GM12878 (cell line): ENCODE data around the gene DDX4. TPM values are rescaled to one million over a fixed set of nuclear protein-coding genes. Genes with fewer than 3 reads are reported as not detected.

Source experiments
- ATAC-seq: fragments of 200-7000 bp; cut with Tn5 transposase; 3 replicates; pipeline ENCODE4 v1.9.1; 2020; ENCODE audit warnings: mild to moderate bottlenecking, moderate library complexity
- BruUV-seq: library from RNA; stranded (reverse); fragments of 400-500 nt; replicated peaks from 2 replicates; lab custom pipeline; 2021; lab: Mats Ljungman, UMichigan
- CTCF ChIA-PET: fragments of 300-600 bp; sonication (Branson Sonifier 250); formaldehyde crosslinking; extraction: SDS; loops from one replicate; lab custom pipeline; 2021; ENCODE audit warnings: inconsistent platforms; lab: Yijun Ruan, JAX
- POLR2A ChIA-PET: fragments of 350-600 bp; formaldehyde crosslinking; extraction: SDS; loops from one replicate; lab custom pipeline; 2021; ENCODE audit warnings: inconsistent platforms; lab: Charles Lee
- RAD21 ChIA-PET: fragments of 300-600 bp; sonication (Branson Sonifier 250); formaldehyde crosslinking; loops from one replicate; lab custom pipeline; 2023; ENCODE audit warnings: antibody characterized with exemption; ENCODE audit not compliant: unreplicated experiment; lab: Charles Lee
- SMC1A ChIA-PET: fragments of 300-600 bp; sonication (Branson Sonifier 250); formaldehyde crosslinking; loops from one replicate; lab custom pipeline; 2023; ENCODE audit not compliant: unreplicated experiment, uncharacterized antibody; lab: Charles Lee
- DNase-seq: peaks from one replicate; pipeline ENCODE4 v3.0.0-alpha.2; 2011; ENCODE audit warnings: low read depth, low spot score
- FAIRE-seq: peaks from 3 replicates; lab custom pipeline; 2011; peaks lifted over from hg19 to GRCh38; lab: Jason Lieb, UNC
- H2AFZ ChIP-seq: 2 replicates; pipeline ENCODE4 v1.6.0; 2011; ENCODE audit warnings: low read depth, low read length, control low read depth; ENCODE audit not compliant: control insufficient read depth
- H3K27ac ChIP-seq: 2 replicates; pipeline ENCODE4 v1.5.1; 2011; ENCODE audit warnings: control low read depth; ENCODE audit not compliant: control insufficient read depth, insufficient read depth
- H3K27me3 ChIP-seq, 2 experiments: replicated peaks in 1 of 2; 2 replicates each; pipeline versions ENCODE4 v1.6.0 to v1.6.1; 2011; ENCODE audit warnings: low read length in 1 of 2; ENCODE audit not compliant: control insufficient read depth in 2 of 2, insufficient read depth in 2 of 2
- H3K36me3 ChIP-seq, 2 experiments: 2 replicates each; pipeline ENCODE4 v1.5.1; 2011; ENCODE audit warnings: low read length in 1 of 2; ENCODE audit not compliant: control insufficient read depth in 2 of 2, insufficient read depth in 2 of 2
- H3K4me1 ChIP-seq: 2 replicates; pipeline ENCODE4 v1.6.1; 2011; ENCODE audit warnings: mild to moderate bottlenecking, low read length, moderate library complexity, mixed read lengths; ENCODE audit not compliant: control insufficient read depth, insufficient read depth
- H3K4me2 ChIP-seq: 2 replicates; pipeline ENCODE4 v1.6.0; 2011; ENCODE audit warnings: control low read depth; ENCODE audit not compliant: control insufficient read depth, insufficient read depth
- H3K4me3 ChIP-seq: fragments of 200-600 bp; sonication (generic); 2 replicates; pipeline ENCODE4 v1.5.1; 2016
- H3K79me2 ChIP-seq: 2 replicates; pipeline ENCODE4 v1.6.0; 2011; ENCODE audit warnings: low read length; ENCODE audit not compliant: control insufficient read depth, insufficient read depth
- H3K9ac ChIP-seq: 2 replicates; pipeline ENCODE4 v1.8.0; 2011; ENCODE audit warnings: low read length, control low read depth, mixed read lengths; ENCODE audit not compliant: control insufficient read depth, insufficient read depth
- H3K9me3 ChIP-seq: replicated peaks from 3 replicates; pipeline ENCODE4 v1.5.1; 2011; ENCODE audit warnings: mild to moderate bottlenecking, low read length; ENCODE audit not compliant: control insufficient read depth, insufficient read depth
- H4K20me1 ChIP-seq: 2 replicates; pipeline ENCODE4 v1.6.0; 2011; ENCODE audit not compliant: control insufficient read depth, insufficient read depth
- FOXK2 ChIP-seq: fragments of 450-650 bp; IDR thresholded peaks from 2 replicates; pipeline ENCODE4 v1.6.1; 2017; ENCODE audit warnings: mild to moderate bottlenecking, moderate library complexity
- GATAD2B ChIP-seq: fragments of 450-650 bp; conservative IDR thresholded peaks from 2 replicates; pipeline ENCODE4 v1.6.1; 2017; ENCODE audit warnings: low read depth, mild to moderate bottlenecking, moderate library complexity
- HCFC1 ChIP-seq: fragments of 150-350 bp; IDR thresholded peaks from 2 replicates; pipeline ENCODE4 v1.6.1; 2014; ENCODE audit warnings: low read length
- ZBTB11 ChIP-seq: fragments of 450-650 bp; formaldehyde crosslinking; IDR thresholded peaks from 2 replicates; pipeline ENCODE4 v1.5.0; 2022; ENCODE audit warnings: mild to moderate bottlenecking, missing genetic modification characterization
- WGBS: methylation state at CpG from one replicate; pipeline ENCODE4 v1.1.6; 2016; ENCODE audit warnings: low lambda C conversion rate; ENCODE audit not compliant: insufficient replicate concordance, insufficient coverage; ENCODE audit errors: missing lambda C conversion rate; 5-methylcytosine and 5-hydroxymethylcytosine counted together
- in situ Hi-C: fragments of 300-500 bp; cut with MboI; formaldehyde crosslinking; loops from 9 replicates; pipeline ENCODE4 v1.14.3; 2018; ENCODE audit warnings: mixed read lengths
- intact Hi-C: fragments of 100-400 bp; cut with micrococcal nuclease; formaldehyde crosslinking; loops from one replicate; pipeline ENCODE4 v1.14.2; 2022; ENCODE audit not compliant: unreplicated experiment
- polyA plus RNA-seq, 11 experiments: library from polyadenylated mRNA; depleted of rRNA in 4 of 11; unstranded in 6 of 11; stranded (reverse) in 5 of 11; fragments of >200 nt; fragmentation: Nextera tagmentation in 4 of 11; fragmentation: Illumina TruSeq in 1 of 11; extraction: Ambion mirVana in 4 of 11; extraction: Trizol in 1 of 11; gene quantifications; 1 replicate in 1 of 11; 2 replicates in 10 of 11; pipeline versions ENCODE4 v1.2.1 to v1.2.3, GENCODE V29; 2011 to 2016; ENCODE audit warnings: inconsistent platforms in 2 of 11, missing spikeins in 2 of 11, low read depth in 1 of 11
- total RNA-seq, 4 experiments: library from RNA; depleted of rRNA in 3 of 4; stranded (reverse); fragments of >200 nt in 3 of 4; fragmentation: Illumina TruSeq in 1 of 4; extraction: Trizol in 1 of 4; gene quantifications; 2 replicates each; pipeline versions ENCODE4 v1.2.1 to v1.2.3, GENCODE V29; 2013 to 2021

DDX4 gene
- total and polyA plus RNA-seq, 10 of the 15 experiments (the other 5 are each of a cell fraction or from before 2014, with no cell fraction given) = 0.05 to 0.36 (median 0.09) TPM; not detected in 4

GRCh38 chr5:55860288-55860687 is 122.4 kb downstream of the DDX4 start:
- no peak overlapping the region for H3K27ac ChIP-seq
- H4K20me1 ChIP-seq = no peaks in the 10 kb centered on the region
- intact Hi-C loops = no loop called here
- CTCF ChIA-PET = no interaction called here
- no peak overlapping the region for H3K9ac ChIP-seq
- H2AFZ ChIP-seq = no peak overlapping the region
- no peaks in the 10 kb centered on the region for H3K79me2 ChIP-seq
- H3K27me3 ChIP-seq = no peaks in the 10 kb centered on the region; a peak in 1 of 4 replicates
- no peaks in the 10 kb centered on the region for H3K4me1 ChIP-seq
- SMC1A ChIA-PET = no interaction called here
- H3K36me3 ChIP-seq = no peaks in the 10 kb centered on the region
- no peak overlapping the region for H3K4me3 ChIP-seq
- no TSS peak for BruUV-seq
- ATAC-seq (peak; percentile 72), FAIRE-seq (no peak)
- RAD21 ChIA-PET = no interaction called here
- 48% methylated on average over 3 of the region's 3 CpGs for WGBS
- POLR2A ChIA-PET = interaction anchor here (0.9 kb wide), 1 partner anchor 34 kb away, joined by 6 read pairs; no protein-coding TSS in a partner anchor
- in situ Hi-C loops = no loop called here
- H3K4me2 ChIP-seq = no peak overlapping the region
- no peak for TF ChIP-seq HCFC1
- TF ChIP-seq ZBTB11 (CRISPR knock-in tag) = no peak
- no peak for TF ChIP-seq GATAD2B
- TF ChIP-seq FOXK2 = no peak
- TF ChIP-seq, all 136 proteins: peak for 0
- no peak for DNase-seq
- no peaks in the 10 kb centered on the region; the same call in 2 of the 3 replicates for H3K9me3 ChIP-seq
